NB4 (cell line): ENCODE data around the gene INPP5D.

Source experiments
- CTCF ChIP-seq: IDR thresholded peaks from one replicate; pipeline ENCODE4 v1.5.1; 2012; ENCODE audit warnings: low read depth, low read length
- MAX ChIP-seq: IDR thresholded peaks from 2 replicates; pipeline ENCODE4 v1.6.1; 2011; ENCODE audit warnings: low read depth, low read length
- MYC ChIP-seq: IDR thresholded peaks from 2 replicates; pipeline ENCODE4 v1.6.1; 2011; ENCODE audit warnings: low read depth, low read length
- POLR2A ChIP-seq: IDR thresholded peaks from 2 replicates; pipeline ENCODE4 v1.6.1; 2011; ENCODE audit warnings: mild to moderate bottlenecking; ENCODE audit not compliant: insufficient read length; ENCODE audit errors: extremely low read depth

- TF ChIP-seq POLR2A, result no peak
- TF ChIP-seq CTCF, result no peak
- no peak for TF ChIP-seq MAX
- no peak for TF ChIP-seq MYC
These were observed 80.8 kb downstream of the INPP5D start for GRCh38 chr2:233140978-233141377.
